Measurements from ENCODE around the gene KRT6C. TPM values are rescaled to one million over a fixed set of nuclear protein-coding genes. Genes with fewer than 3 reads are reported as not detected.

Gene KRT6C
- polyA plus RNA-seq, 1 of the 3 experiments (the other 2 are of a cell fraction), result not detected

GRCh38 chr12:52423035-52423434 lies 50.6 kb downstream of the KRT6C start:
- H3K27ac ChIP-seq (ENCODE audit: low read depth in 2 of 2, low read length in 1 of 2), result no peak overlapping the region
- H3K9me2 ChIP-seq, result no peaks in the 10 kb centered on the region
- 26% methylated on average over 6 of the region's 6 CpGs for WGBS (ENCODE audit: low lambda C conversion rate)
- H3K9ac ChIP-seq, result no peak overlapping the region
- DNase-seq, result no peak
- ChIA-PET POLR2A (no interaction called here), CTCF (interaction anchor here (1.0 to 1.2 kb wide), 2 partner anchors 9 to 32 kb away, joined by 3 read pairs; no protein-coding TSS in a partner anchor)
- no peaks in the 10 kb centered on the region for H3K79me2 ChIP-seq (ENCODE audit: insufficient read depth)
- no peaks in the 10 kb centered on the region for H3K4me1 ChIP-seq (ENCODE audit: control insufficient read depth in 1 of 2, insufficient read depth in 2 of 2, low read depth in 1 of 2, low read length in 1 of 2)
- peaks cover 28% of the 10 kb centered on the region; the same call in 1 of the 2 replicates for H3K27me3 ChIP-seq (ENCODE audit: insufficient read depth)
- no peak for TF ChIP-seq RXRA (IDR thresholded peaks at IDR 0.05; ENCODE audit: borderline replicate concordance, low read depth)
- no peak for TF ChIP-seq SIN3A (IDR thresholded peaks at IDR 0.05; ENCODE audit: borderline replicate concordance, low read depth, low read length)
- TF ChIP-seq MAX (IDR thresholded peaks at IDR 0.05; ENCODE audit: low read depth), result no peak
- no peak for TF ChIP-seq MEF2A (IDR thresholded peaks at IDR 0.05; ENCODE audit: borderline replicate concordance, low read depth)
- TF ChIP-seq YY1 (IDR thresholded peaks at IDR 0.05; ENCODE audit: low read depth), result no peak
- no peak for TF ChIP-seq EZH2phosphoT487 (IDR thresholded peaks at IDR 0.05; ENCODE audit: borderline replicate concordance, low read depth)
- no peak for TF ChIP-seq USF1 (IDR thresholded peaks at IDR 0.05; ENCODE audit: borderline replicate concordance, low read depth)
- no peak for TF ChIP-seq FOXM1 (IDR thresholded peaks at IDR 0.05; ENCODE audit: low read depth)
- TF ChIP-seq JUND (IDR thresholded peaks at IDR 0.05), result no peak
- no peak for TF ChIP-seq GATA2 (CRISPR knock-in tag; IDR thresholded peaks at IDR 0.05)
- no peak for TF ChIP-seq POLR2AphosphoS5 (IDR thresholded peaks at IDR 0.05; ENCODE audit: low read depth, low read length)
- no peak for TF ChIP-seq FOSL2 (IDR thresholded peaks at IDR 0.05; ENCODE audit: borderline replicate concordance, low read depth)
- no peak for TF ChIP-seq TCF12 (IDR thresholded peaks at IDR 0.05)
- TF ChIP-seq IRF3 (IDR thresholded peaks at IDR 0.05; ENCODE audit: low read depth, low read length), result no peak
- no peak for TF ChIP-seq EP300 (IDR thresholded peaks at IDR 0.05; ENCODE audit: borderline replicate concordance in 1 of 2, low read depth in 1 of 2, low read length in 1 of 2)
- TF ChIP-seq RFX5 (IDR thresholded peaks at IDR 0.05; ENCODE audit: low read length), result no peak
- no peak for TF ChIP-seq MXI1 (IDR thresholded peaks at IDR 0.05; ENCODE audit: low read depth, low read length)
- no peak overlapping the region for H3K4me3 ChIP-seq (ENCODE audit: low read depth in 2 of 2, low read length in 1 of 2)
- no peak overlapping the region for H2AFZ ChIP-seq (ENCODE audit: low read depth)
- no peaks in the 10 kb centered on the region for H3F3A ChIP-seq (replicated peaks; ENCODE audit: insufficient read depth)
- no peaks in the 10 kb centered on the region for H4K20me1 ChIP-seq (ENCODE audit: insufficient read depth)
- H3K36me3 ChIP-seq (replicated peaks in 1 of 2; ENCODE audit: control insufficient read depth in 1 of 2, insufficient read depth in 2 of 2, low read length in 1 of 2), result no peaks in the 10 kb centered on the region
- H3K4me2 ChIP-seq, result no peak overlapping the region
- H3K9me3 ChIP-seq, result no peaks in the 10 kb centered on the region

- WGBS (ENCODE audit: low lambda C conversion rate), result 13% methylated on average over 1 of the region's 1 CpG
- H3K27ac ChIP-seq (ENCODE audit: low read depth in 2 of 2, low read length in 1 of 2), result no peak overlapping the region
- H4K20me1 ChIP-seq (ENCODE audit: insufficient read depth), result no peaks in the 10 kb centered on the region
- no peak overlapping the region for H2AFZ ChIP-seq (ENCODE audit: low read depth)
- no peaks in the 10 kb centered on the region for H3K79me2 ChIP-seq (ENCODE audit: insufficient read depth)
- H3K4me3 ChIP-seq (ENCODE audit: low read depth in 2 of 2, low read length in 1 of 2), result no peak overlapping the region
- H3K4me2 ChIP-seq, result no peak overlapping the region
- H3K36me3 ChIP-seq (replicated peaks in 1 of 2; ENCODE audit: control insufficient read depth in 1 of 2, insufficient read depth in 2 of 2, low read length in 1 of 2), result no peaks in the 10 kb centered on the region
- peaks cover 0 to 5% of the 10 kb centered on the region in 2 experiments; a peak in 1 of 4 replicates for H3K4me1 ChIP-seq (ENCODE audit: control insufficient read depth in 1 of 2, insufficient read depth in 2 of 2, low read depth in 1 of 2, low read length in 1 of 2)
- ChIA-PET CTCF (no interaction called here), POLR2A (no interaction called here)
- H3K9ac ChIP-seq, result no peak overlapping the region
- H3F3A ChIP-seq (replicated peaks; ENCODE audit: insufficient read depth), result no peaks in the 10 kb centered on the region
- H3K27me3 ChIP-seq (ENCODE audit: insufficient read depth), result peaks cover 15% of the 10 kb centered on the region; the same call in 1 of the 2 replicates
- DNase-seq, result no peak
- no peaks in the 10 kb centered on the region for H3K9me2 ChIP-seq
- H3K9me3 ChIP-seq, result no peaks in the 10 kb centered on the region
- no peak for TF ChIP-seq RAD21 (IDR thresholded peaks at IDR 0.05; ENCODE audit: low read length)
- TF ChIP-seq FOSL2 (IDR thresholded peaks at IDR 0.05; ENCODE audit: borderline replicate concordance, low read depth), result no peak
- TF ChIP-seq MEF2A (IDR thresholded peaks at IDR 0.05; ENCODE audit: borderline replicate concordance, low read depth), result no peak
- TF ChIP-seq IRF3 (IDR thresholded peaks at IDR 0.05; ENCODE audit: low read depth, low read length), result no peak
- TF ChIP-seq NRF1 (IDR thresholded peaks at IDR 0.05; ENCODE audit: low read depth, low read length), result no peak
- no peak for TF ChIP-seq RCOR1 (IDR thresholded peaks at IDR 0.05; ENCODE audit: low read length)
- no peak for TF ChIP-seq RXRA (IDR thresholded peaks at IDR 0.05; ENCODE audit: borderline replicate concordance, low read depth)
- TF ChIP-seq GATA2 (CRISPR knock-in tag; IDR thresholded peaks at IDR 0.05), result no peak
- TF ChIP-seq FOXM1 (IDR thresholded peaks at IDR 0.05; ENCODE audit: low read depth), result no peak
- no peak for TF ChIP-seq USF2 (IDR thresholded peaks at IDR 0.05; ENCODE audit: borderline replicate concordance, low read depth, low read length)
- no peak for TF ChIP-seq ELF1 (IDR thresholded peaks at IDR 0.05)
- TF ChIP-seq CTCF (IDR thresholded peaks at IDR 0.05), result no peak
Measured at GRCh38 chr12:52419656-52420055, 53.9 kb downstream of the KRT6C start.
